Parathyroid adenoma (tissue), 2 donors: Measurements from ENCODE around the gene CLEC16A.

Source experiments
- H2AFZ ChIP-seq: fragments of 300-600 bp; sonication (generic); one replicate; pipeline ENCODE4 v1.7.0; 2017; ENCODE audit warnings: antibody characterized with exemption, mild to moderate bottlenecking
- H3K27ac ChIP-seq: fragments of 300-600 bp; sonication (generic); one replicate; pipeline ENCODE4 v1.7.0; 2017
- H3K27me3 ChIP-seq: fragments of 300-600 bp; sonication (generic); one replicate; pipeline ENCODE4 v1.7.0; 2017; ENCODE audit warnings: low read length; ENCODE audit not compliant: control insufficient read depth, insufficient read depth
- H3K36me3 ChIP-seq: fragments of 300-600 bp; sonication (generic); one replicate; pipeline ENCODE4 v1.7.0; 2017; ENCODE audit warnings: low read length; ENCODE audit not compliant: control insufficient read depth, insufficient read depth
- H3K4me1 ChIP-seq: fragments of 300-600 bp; sonication (generic); one replicate; pipeline ENCODE4 v1.7.0; 2017; ENCODE audit warnings: control low read depth
- H3K4me2 ChIP-seq: fragments of 300-600 bp; sonication (generic); one replicate; pipeline ENCODE4 v1.7.0; 2017; ENCODE audit warnings: low read length
- H3K4me3 ChIP-seq: fragments of 300-600 bp; sonication (generic); one replicate; pipeline ENCODE4 v1.7.0; 2017; ENCODE audit warnings: low read depth, low read length
- H3K79me2 ChIP-seq: fragments of 300-600 bp; sonication (generic); one replicate; pipeline ENCODE4 v1.7.0; 2017; ENCODE audit warnings: control low read depth
- H3K9ac ChIP-seq: fragments of 300-600 bp; sonication (generic); one replicate; pipeline ENCODE4 v1.7.0; 2017; ENCODE audit warnings: mild to moderate bottlenecking
- H3K9me3 ChIP-seq: fragments of 300-600 bp; sonication (generic); one replicate; pipeline ENCODE4 v1.7.0; 2017; ENCODE audit warnings: low read length; ENCODE audit not compliant: control insufficient read depth
- TF ChIP-seq, protein P1 (sequence below): fragments of 300-600 bp; sonication (generic); IDR thresholded peaks from one replicate; pipeline ENCODE4 v1.7.0; 2017; ENCODE audit warnings: antibody characterized with exemption, mild to moderate bottlenecking
- donor health status: primary hyperparathyroidism.

The CLEC16A gene

DNA sequence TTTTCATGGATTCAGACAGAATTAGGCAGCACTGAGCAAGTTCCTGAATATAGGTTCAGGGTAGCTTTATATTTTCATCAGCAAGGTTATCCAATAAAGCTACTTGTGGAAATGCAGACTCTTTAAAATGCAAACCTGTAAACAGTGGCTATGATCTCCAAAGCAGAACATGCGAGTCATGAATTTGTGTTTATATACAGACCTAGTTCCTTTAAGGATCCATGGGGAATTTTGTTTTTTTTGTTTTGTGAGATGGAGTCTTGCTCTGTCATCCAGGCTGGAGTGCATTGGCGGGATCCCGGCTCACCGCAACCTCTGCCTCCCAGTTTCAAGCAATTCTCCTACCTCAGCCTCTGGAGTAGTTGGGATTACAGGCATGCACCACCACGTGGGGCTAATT lies 14.8 kb downstream of the CLEC16A start:
- no peaks in the 10 kb centered on the region for H3K27me3 ChIP-seq
- H3K79me2 ChIP-seq: peaks cover 15% of the 10 kb centered on the region
- TF ChIP-seq, protein P1, sequence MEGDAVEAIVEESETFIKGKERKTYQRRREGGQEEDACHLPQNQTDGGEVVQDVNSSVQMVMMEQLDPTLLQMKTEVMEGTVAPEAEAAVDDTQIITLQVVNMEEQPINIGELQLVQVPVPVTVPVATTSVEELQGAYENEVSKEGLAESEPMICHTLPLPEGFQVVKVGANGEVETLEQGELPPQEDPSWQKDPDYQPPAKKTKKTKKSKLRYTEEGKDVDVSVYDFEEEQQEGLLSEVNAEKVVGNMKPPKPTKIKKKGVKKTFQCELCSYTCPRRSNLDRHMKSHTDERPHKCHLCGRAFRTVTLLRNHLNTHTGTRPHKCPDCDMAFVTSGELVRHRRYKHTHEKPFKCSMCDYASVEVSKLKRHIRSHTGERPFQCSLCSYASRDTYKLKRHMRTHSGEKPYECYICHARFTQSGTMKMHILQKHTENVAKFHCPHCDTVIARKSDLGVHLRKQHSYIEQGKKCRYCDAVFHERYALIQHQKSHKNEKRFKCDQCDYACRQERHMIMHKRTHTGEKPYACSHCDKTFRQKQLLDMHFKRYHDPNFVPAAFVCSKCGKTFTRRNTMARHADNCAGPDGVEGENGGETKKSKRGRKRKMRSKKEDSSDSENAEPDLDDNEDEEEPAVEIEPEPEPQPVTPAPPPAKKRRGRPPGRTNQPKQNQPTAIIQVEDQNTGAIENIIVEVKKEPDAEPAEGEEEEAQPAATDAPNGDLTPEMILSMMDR: no peak
- no peaks in the 10 kb centered on the region for H3K36me3 ChIP-seq
- no peaks in the 10 kb centered on the region for H3K9me3 ChIP-seq
- no peak overlapping the region for H3K4me3 ChIP-seq
- H3K4me1 ChIP-seq: no peaks in the 10 kb centered on the region
- no peak overlapping the region for H3K9ac ChIP-seq
- H3K4me2 ChIP-seq: no peak overlapping the region
- no peak overlapping the region for H3K27ac ChIP-seq
- no peak overlapping the region for H2AFZ ChIP-seq

DNA sequence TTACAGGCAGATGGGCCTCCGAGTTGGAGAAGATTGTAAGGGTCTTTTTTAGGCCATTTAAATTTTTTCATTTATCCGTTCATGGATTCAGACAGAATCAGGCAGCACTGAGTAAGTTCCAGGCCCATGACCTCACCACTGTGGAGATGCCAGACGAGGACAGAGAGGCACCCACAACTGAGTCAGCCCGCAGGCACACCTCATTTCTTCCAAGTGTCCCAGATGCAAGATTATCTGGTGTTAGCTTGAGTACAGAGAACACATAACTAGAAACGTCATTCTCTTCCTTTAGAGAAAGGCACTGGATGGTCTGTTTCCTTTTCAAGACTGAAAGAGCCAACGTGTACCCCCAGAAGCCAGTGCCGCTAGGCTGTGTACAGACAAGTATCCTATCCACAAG lies 16.9 kb downstream of the CLEC16A start:
- Histone ChIP-seq H3K4me2 (no peak overlapping the region), H3K4me1 (peaks cover 3% of the 10 kb centered on the region), H2AFZ (no peak overlapping the region), H3K36me3 (no peaks in the 10 kb centered on the region), H3K4me3 (no peak overlapping the region), H3K9ac (no peak overlapping the region), H3K9me3 (no peaks in the 10 kb centered on the region), H3K27ac (no peak overlapping the region), H3K79me2 (peaks cover 14% of the 10 kb centered on the region), H3K27me3 (no peaks in the 10 kb centered on the region)
- TF ChIP-seq, protein P1: no peak

DNA sequence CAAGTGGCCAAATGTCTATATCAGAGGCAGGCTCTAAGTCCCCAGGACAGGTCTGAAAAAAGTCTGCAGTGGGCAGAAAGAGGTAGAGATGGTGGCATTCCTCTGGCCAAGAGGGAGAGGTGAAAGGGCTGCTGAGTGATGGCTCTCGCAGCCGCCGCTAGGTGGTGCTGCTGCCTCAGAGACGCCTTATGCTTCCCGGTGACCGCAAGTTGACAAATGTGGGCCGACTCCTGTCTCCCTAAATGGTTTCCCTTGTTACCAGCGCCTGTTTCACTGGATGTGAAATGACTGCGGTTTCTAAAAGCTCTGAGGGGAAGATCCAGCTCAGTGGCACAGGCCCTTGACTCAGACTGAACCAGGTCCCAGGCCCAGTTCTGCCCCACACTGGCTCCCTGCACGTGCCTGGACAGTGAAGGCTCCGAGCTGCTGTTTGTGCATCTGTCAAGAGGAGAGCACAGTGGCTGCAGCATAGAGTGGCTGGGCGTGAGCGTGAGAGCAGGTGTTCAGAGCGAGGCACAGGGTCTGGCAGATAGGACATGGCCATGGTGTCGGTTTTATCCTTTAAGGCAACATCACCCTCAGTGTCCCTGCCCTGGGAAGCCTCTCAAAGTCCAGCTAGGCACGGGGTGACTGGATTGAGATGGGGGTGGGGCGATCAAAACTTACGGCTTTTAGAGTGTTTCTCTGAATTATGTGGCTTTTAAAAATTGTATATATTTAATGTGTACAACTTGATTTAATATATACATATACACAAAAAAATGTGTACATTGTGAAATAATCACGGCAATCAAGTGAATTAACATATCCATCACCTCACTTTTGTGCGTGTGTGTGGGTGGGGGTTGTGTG lies 19.9 kb downstream of the CLEC16A start:
- no peaks in the 10 kb centered on the region for H3K36me3 ChIP-seq

DNA sequence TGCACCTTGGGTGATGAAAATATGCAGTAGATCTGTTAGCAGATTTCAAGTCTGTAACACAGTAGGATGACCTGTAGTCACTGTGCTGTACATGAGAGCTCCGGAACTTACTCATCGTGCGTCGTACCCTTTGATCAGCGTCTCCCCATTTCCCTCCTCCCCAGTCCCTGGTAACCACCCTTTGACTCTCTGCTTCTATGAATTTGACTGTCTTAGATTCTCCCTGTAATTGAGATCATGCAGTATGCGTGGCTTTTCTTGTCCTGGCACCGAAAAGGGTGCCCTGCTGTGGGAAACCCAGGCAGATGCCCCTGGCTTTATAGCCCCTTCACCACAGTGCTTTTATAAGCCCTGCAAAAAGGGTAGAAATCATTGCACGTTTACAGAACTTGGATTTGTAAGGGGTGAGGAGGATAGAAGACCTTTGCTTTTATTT lies 20.5 kb downstream of the CLEC16A start:
- H3K9ac ChIP-seq: no peak overlapping the region
- TF ChIP-seq, protein P1: no peak
- peaks cover 3% of the 10 kb centered on the region for H3K4me1 ChIP-seq
- H3K27me3 ChIP-seq: no peaks in the 10 kb centered on the region
- no peak overlapping the region for H3K4me3 ChIP-seq
- no peaks in the 10 kb centered on the region for H3K36me3 ChIP-seq
- no peaks in the 10 kb centered on the region for H3K9me3 ChIP-seq
- H2AFZ ChIP-seq: no peak overlapping the region
- no peak overlapping the region for H3K4me2 ChIP-seq
- H3K79me2 ChIP-seq: peaks cover 14% of the 10 kb centered on the region
- H3K27ac ChIP-seq: no peak overlapping the region

More for the DNA sequence above, 19.9 kb downstream of the CLEC16A start:
- H3K27me3 ChIP-seq: no peaks in the 10 kb centered on the region
- H3K9me3 ChIP-seq: no peaks in the 10 kb centered on the region
- H3K9ac ChIP-seq: peak overlapping the region; percentile 10
- H3K4me3 ChIP-seq: no peak overlapping the region
- H3K27ac ChIP-seq: no peak overlapping the region
- peaks cover 3% of the 10 kb centered on the region for H3K4me1 ChIP-seq
- TF ChIP-seq, protein P1: peak; percentile 93
- H2AFZ ChIP-seq: peak overlapping the region; percentile 78
- H3K79me2 ChIP-seq: peaks cover 14% of the 10 kb centered on the region
- peak overlapping the region; percentile 31 for H3K4me2 ChIP-seq
